Gastroesophageal sphincter (tissue), 3 donors: ENCODE results near the gene GLP2R.

Source experiments
- CTCF ChIP-seq, 4 experiments: fragments of 200-600 bp in 2 of 4; fragments of 450-650 bp in 2 of 4; sonication (generic) in 1 of 4; IDR thresholded peaks; one replicate each; pipeline ENCODE4 v1.5.1; 2017 to 2019; ENCODE audit warnings: antibody characterized with exemption in 4 of 4, mild to moderate bottlenecking in 2 of 4, moderate library complexity in 2 of 4
- EP300 ChIP-seq: sonication (generic); formaldehyde crosslinking; IDR thresholded peaks from one replicate; pipeline ENCODE4 v1.6.1; 2017; ENCODE audit warnings: antibody characterized with exemption, mild to moderate bottlenecking
- POLR2A ChIP-seq, 2 donors: fragments of 450-650 bp; IDR thresholded peaks; one replicate each; pipeline ENCODE4 v1.6.1; 2017; ENCODE audit warnings: antibody characterized with exemption in 2 of 2, mild to moderate bottlenecking in 2 of 2, moderate library complexity in 1 of 2
- POLR2AphosphoS5 ChIP-seq: sonication (generic); formaldehyde crosslinking; IDR thresholded peaks from one replicate; pipeline ENCODE4 v1.6.1; 2017; ENCODE audit warnings: antibody characterized with exemption

GRCh38 chr17:9837551-9838471 is 12.1 kb downstream of the GLP2R start:
- TF ChIP-seq CTCF (IDR thresholded peaks at IDR 0.05) (no peak), POLR2A (IDR thresholded peaks at IDR 0.05) (no peak), EP300 (no peak), POLR2AphosphoS5 (peak; percentile 53)
